ENCODE results near the gene ASGR2.
"Not testable (repeated sequence)": the region's sequence is repeated elsewhere in the genome, so short reads cannot be mapped to it uniquely, and the experiment has no call there.

Gene ASGR2

DNA sequence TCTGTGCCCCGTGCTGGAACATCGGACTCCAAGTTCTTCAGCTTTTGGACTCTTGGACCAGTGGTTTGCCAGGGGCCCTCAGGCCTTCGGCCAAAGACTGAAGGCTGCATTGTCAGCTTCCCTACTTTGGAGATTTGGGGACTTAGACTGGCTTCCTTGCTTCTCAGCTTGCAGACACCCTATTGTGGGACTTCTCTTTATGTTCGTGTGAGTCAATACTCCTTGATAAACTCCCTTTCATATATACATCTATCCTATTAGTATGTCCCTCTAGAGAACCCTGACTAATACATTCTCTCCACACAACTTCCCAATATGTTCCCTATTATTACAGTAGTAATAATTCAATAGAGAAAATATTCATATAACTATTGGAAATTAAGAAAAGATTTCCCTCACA lies 9.2 kb upstream of the ASGR2 start:
- no peak overlapping the region for H3K9ac ChIP-seq (ENCODE audit: low read depth, low read length)
- H3K9me3 ChIP-seq (ENCODE audit: insufficient read depth, low read depth, low read length) = no peaks in the 10 kb centered on the region
- H3K36me3 ChIP-seq (ENCODE audit: insufficient read depth, low read length) = no peaks in the 10 kb centered on the region
- WGBS = 92% methylated on average over 4 of the region's 4 CpGs
- no peak overlapping the region for H3K27ac ChIP-seq (ENCODE audit: low read depth, low read length)
- H3K4me3 ChIP-seq (ENCODE audit: low read length) = no peak overlapping the region
- H3K4me1 ChIP-seq (ENCODE audit: insufficient read depth, low read length) = peaks cover 7% of the 10 kb centered on the region; the same call in 1 of the 2 replicates
- no peaks in the 10 kb centered on the region; the same call in 1 of the 2 replicates for H3K27me3 ChIP-seq (ENCODE audit: insufficient read depth, low read length)

- no peak overlapping the region for H3K27ac ChIP-seq (ENCODE audit: low read depth, low read length)
Measured at GRCh38 chr17:7122381-7122780, 7.8 kb upstream of the ASGR2 start.

DNA sequence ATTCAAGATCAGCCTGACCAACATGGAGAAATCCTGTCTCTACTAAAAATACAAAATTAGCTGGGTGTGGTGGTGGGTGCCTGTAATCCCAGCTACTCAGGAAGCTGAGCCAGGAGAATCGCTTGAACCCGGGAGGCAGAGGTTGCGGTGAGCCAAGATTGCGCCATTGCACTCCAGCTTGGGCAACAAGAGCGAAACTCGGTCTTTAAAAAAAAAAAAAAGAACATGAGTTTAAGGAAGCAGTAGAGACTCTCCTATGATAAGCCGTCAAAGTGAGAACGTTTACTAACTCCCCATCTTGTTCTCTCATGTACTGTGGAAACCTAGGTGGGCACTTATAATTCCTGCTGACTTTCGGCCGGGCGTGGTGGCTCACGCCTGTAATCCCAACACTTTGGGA lies 6.0 kb upstream of the ASGR2 start:
- not testable (repeated sequence) for H3K9me3 ChIP-seq (ENCODE audit: insufficient read depth, low read depth, low read length); H3K27me3 ChIP-seq (ENCODE audit: insufficient read depth, low read length); H3K4me3 ChIP-seq (ENCODE audit: low read length); H3K4me1 ChIP-seq (ENCODE audit: insufficient read depth, low read length); H3K36me3 ChIP-seq (ENCODE audit: insufficient read depth, low read length); H3K27ac ChIP-seq (ENCODE audit: low read depth, low read length); H3K9ac ChIP-seq (ENCODE audit: low read depth, low read length)
- WGBS = 94% methylated on average over 12 of the region's 12 CpGs

More at GRCh38 chr17:7122381-7122780, 7.8 kb upstream of the ASGR2 start:
- 69% methylated on average over 2 of the region's 4 CpGs for WGBS
- no peaks in the 10 kb centered on the region for H3K9me3 ChIP-seq (ENCODE audit: insufficient read depth, low read depth, low read length)
- H3K9ac ChIP-seq (ENCODE audit: low read depth, low read length) = no peak overlapping the region
- H3K36me3 ChIP-seq (ENCODE audit: insufficient read depth, low read length) = no peaks in the 10 kb centered on the region
- no peaks in the 10 kb centered on the region; the same call in 1 of the 2 replicates for H3K27me3 ChIP-seq (ENCODE audit: insufficient read depth, low read length)
- no peaks in the 10 kb centered on the region for H3K4me1 ChIP-seq (ENCODE audit: insufficient read depth, low read length)
- no peak overlapping the region for H3K4me3 ChIP-seq (ENCODE audit: low read length)

DNA sequence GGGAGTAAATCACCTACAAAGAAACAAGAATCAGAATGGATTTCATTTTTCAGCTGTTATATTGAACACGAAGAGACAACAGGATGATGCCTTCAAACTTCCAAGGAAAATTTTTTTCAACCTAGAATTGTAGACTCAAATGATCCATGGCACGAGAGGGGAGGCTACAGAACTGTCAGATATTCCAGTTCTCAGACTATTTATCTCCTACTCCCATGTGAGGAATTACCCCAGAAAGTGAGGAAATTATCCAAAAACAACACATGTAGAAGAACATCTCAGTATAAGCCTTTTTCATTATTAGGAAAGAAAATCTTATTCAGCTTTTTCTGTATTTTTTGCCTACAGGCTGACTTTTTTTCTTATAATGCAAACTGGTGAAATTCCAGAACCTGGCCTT lies 5.5 kb upstream of the ASGR2 start:
- 95% methylated on average over 2 of the region's 2 CpGs for WGBS

DNA sequence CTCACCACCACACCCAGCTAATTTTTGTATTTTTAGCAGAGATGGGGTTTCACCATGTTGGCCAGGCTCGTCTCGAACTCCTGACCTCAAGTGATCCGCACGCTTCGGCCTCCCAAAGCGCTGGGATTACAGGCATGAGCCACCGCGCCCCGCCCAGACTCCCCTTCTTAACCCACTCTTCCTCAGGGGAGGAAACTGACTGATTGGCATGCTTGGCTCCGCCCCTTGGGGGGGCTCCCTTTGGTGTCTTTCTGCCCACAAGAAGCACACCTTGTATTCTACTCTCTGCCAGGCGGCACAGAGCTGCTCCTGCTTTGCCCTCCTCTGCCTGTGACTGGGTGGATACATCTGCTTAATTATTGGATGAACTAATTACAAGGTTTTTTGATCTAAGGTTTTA lies 4.7 kb upstream of the ASGR2 start:
- H3K36me3 ChIP-seq (ENCODE audit: insufficient read depth, low read length) = no peaks in the 10 kb centered on the region
- H3K9me3 ChIP-seq (ENCODE audit: insufficient read depth, low read depth, low read length) = no peaks in the 10 kb centered on the region
- no peak overlapping the region for H3K4me3 ChIP-seq (ENCODE audit: low read length)
- H3K27ac ChIP-seq (ENCODE audit: low read depth, low read length) = no peak overlapping the region
- WGBS = 86% methylated on average over 11 of the region's 11 CpGs
- no peaks in the 10 kb centered on the region for H3K4me1 ChIP-seq (ENCODE audit: insufficient read depth, low read length)
- no peak overlapping the region for H3K9ac ChIP-seq (ENCODE audit: low read depth, low read length)
- no peaks in the 10 kb centered on the region; the same call in 1 of the 2 replicates for H3K27me3 ChIP-seq (ENCODE audit: insufficient read depth, low read length)

More for the DNA sequence above, 5.5 kb upstream of the ASGR2 start:
- H3K9me3 ChIP-seq (ENCODE audit: insufficient read depth, low read depth, low read length) = no peaks in the 10 kb centered on the region
- no peaks in the 10 kb centered on the region for H3K36me3 ChIP-seq (ENCODE audit: insufficient read depth, low read length)
- no peak overlapping the region for H3K4me3 ChIP-seq (ENCODE audit: low read length)
- no peak overlapping the region for H3K27ac ChIP-seq (ENCODE audit: low read depth, low read length)
- H3K4me1 ChIP-seq (ENCODE audit: insufficient read depth, low read length) = no peaks in the 10 kb centered on the region
- no peak overlapping the region for H3K9ac ChIP-seq (ENCODE audit: low read depth, low read length)
- H3K27me3 ChIP-seq (ENCODE audit: insufficient read depth, low read length) = no peaks in the 10 kb centered on the region; the same call in 1 of the 2 replicates

DNA sequence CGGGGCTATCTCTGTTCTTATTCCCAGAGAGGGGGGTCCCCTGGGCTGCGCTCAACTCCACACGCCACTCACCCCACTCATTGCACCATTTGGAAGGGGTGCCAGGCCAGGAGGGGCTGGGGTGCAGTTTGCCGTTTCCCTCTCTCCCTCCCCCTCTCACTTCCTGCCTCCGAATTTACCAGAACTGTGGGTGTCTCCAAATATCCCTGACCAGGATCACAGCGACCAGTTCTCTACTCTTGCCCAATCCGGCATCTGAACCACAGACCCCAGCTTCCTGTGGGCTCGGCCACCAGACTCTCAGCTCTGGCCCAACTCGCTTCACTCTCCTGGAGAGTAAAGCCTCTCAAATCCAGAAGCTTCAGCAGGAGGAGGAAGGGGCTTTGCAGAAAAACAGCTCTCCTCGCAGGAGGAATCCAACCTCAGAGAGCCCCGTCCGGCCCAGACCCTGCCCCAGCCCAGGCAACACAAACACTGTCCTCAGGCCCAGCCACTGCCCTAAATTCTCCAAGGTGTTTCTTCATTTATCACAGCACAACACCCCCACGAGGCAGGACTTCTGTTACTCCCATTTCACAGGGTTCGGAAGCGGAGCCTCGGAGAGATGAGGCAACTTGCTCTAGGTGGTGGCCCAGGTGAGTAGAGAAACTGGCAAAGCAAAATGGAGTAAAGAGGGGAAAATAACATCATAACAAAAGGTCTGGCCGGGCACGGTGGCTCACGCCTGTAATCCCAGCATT lies 423 bp upstream of the ASGR2 start:
- Histone ChIP-seq H3K4me1 (ENCODE audit: insufficient read depth, low read length) (no peaks in the 10 kb centered on the region), H3K36me3 (ENCODE audit: insufficient read depth, low read length) (no peaks in the 10 kb centered on the region), H3K9me3 (ENCODE audit: insufficient read depth, low read depth, low read length) (no peaks in the 10 kb centered on the region), H3K9ac (ENCODE audit: low read depth, low read length) (no peak overlapping the region), H3K27me3 (ENCODE audit: insufficient read depth, low read length) (no peaks in the 10 kb centered on the region), H3K27ac (ENCODE audit: low read depth, low read length) (no peak overlapping the region), H3K4me3 (ENCODE audit: low read length) (no peak overlapping the region)
- WGBS = 79% methylated on average over 19 of the region's 19 CpGs

DNA sequence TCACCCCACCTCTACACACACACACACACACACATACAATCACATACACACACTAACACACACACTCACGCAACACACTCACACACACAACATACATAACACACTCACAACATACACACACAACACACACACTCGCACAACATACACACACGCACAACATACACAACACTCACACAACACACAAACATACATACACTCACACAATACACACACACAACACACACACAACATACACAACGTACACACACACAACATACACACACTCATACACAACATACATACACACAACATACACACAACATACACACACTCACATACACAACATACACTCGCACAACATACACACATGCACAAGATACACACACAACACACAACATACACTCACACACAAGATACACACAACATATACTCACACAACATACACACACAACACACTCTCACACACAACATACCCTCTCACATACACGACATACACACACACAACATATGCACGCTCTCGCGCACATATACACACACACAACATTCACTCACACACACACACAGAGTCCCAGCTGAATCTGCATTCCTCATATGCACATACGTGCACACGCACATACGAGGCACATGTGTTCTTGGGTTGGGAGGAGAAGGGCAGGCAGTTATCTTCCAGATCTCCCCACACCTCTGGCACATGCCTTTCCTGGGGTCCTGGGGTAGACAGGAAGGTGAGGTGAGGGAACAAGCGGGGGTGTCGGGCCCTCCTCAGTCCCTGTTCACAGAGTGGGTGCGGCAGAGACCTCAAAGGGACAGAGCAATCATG lies 1.1 kb downstream of the ASGR2 start:
- H3K4me1 ChIP-seq (ENCODE audit: insufficient read depth, low read length) = no peaks in the 10 kb centered on the region
- WGBS = 94% methylated on average over 15 of the region's 15 CpGs
- H3K36me3 ChIP-seq (ENCODE audit: insufficient read depth, low read length) = no peaks in the 10 kb centered on the region
- H3K27me3 ChIP-seq (ENCODE audit: insufficient read depth, low read length) = no peaks in the 10 kb centered on the region
- H3K27ac ChIP-seq (ENCODE audit: low read depth, low read length) = no peak overlapping the region
- H3K9me3 ChIP-seq (ENCODE audit: insufficient read depth, low read depth, low read length) = no peaks in the 10 kb centered on the region
- no peak overlapping the region for H3K4me3 ChIP-seq (ENCODE audit: low read length)
- no peak overlapping the region for H3K9ac ChIP-seq (ENCODE audit: low read depth, low read length)

DNA sequence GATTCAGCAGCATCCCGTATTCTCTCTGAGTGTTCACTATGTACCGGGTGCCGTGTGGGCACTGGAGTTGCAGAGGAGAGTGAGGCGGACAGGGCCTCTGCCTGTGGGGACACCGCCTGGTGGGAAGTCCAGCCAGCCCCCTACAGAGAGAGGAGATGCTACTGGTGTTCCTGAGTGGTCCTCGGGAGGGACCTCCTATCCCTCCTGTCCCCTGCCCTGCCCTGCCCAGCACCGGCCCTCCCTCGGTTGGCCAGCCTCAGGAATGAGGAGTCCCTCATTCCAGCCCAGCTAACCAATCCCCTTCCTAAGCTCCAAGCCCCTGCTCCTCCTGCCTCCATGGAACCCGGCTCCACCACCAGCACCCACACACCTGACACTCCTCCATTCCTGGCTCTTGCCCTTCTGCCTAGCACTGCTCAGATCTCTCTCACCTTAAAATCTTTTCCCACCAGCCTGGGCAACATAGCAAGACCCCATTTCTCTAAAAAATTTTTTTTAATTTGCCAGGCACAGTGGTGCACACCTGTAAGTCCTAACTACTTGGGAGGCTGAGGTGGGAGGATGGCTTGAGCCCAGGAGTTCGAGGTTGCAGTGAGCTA lies 2.0 kb downstream of the ASGR2 start:
- Histone ChIP-seq H3K36me3 (ENCODE audit: insufficient read depth, low read length) (no peaks in the 10 kb centered on the region), H3K9me3 (ENCODE audit: insufficient read depth, low read depth, low read length) (no peaks in the 10 kb centered on the region), H3K4me1 (ENCODE audit: insufficient read depth, low read length) (no peaks in the 10 kb centered on the region), H3K27ac (ENCODE audit: low read depth, low read length) (no peak overlapping the region), H3K27me3 (ENCODE audit: insufficient read depth, low read length) (no peaks in the 10 kb centered on the region), H3K9ac (ENCODE audit: low read depth, low read length) (no peak overlapping the region), H3K4me3 (ENCODE audit: low read length) (no peak overlapping the region)
- WGBS = 79% methylated on average over 10 of the region's 10 CpGs

GRCh38 chr17:7111784-7112509 lies 2.7 kb downstream of the ASGR2 start:
- Histone ChIP-seq H3K9ac (ENCODE audit: low read depth, low read length) (no peak overlapping the region), H3K4me1 (ENCODE audit: insufficient read depth, low read length) (no peaks in the 10 kb centered on the region), H3K4me3 (ENCODE audit: low read length) (no peak overlapping the region), H3K9me3 (ENCODE audit: insufficient read depth, low read depth, low read length) (no peaks in the 10 kb centered on the region), H3K27ac (ENCODE audit: low read depth, low read length) (no peak overlapping the region), H3K36me3 (ENCODE audit: insufficient read depth, low read length) (no peaks in the 10 kb centered on the region), H3K27me3 (ENCODE audit: insufficient read depth, low read length) (no peaks in the 10 kb centered on the region)
- WGBS = 74% methylated on average over 11 of the region's 12 CpGs

DNA sequence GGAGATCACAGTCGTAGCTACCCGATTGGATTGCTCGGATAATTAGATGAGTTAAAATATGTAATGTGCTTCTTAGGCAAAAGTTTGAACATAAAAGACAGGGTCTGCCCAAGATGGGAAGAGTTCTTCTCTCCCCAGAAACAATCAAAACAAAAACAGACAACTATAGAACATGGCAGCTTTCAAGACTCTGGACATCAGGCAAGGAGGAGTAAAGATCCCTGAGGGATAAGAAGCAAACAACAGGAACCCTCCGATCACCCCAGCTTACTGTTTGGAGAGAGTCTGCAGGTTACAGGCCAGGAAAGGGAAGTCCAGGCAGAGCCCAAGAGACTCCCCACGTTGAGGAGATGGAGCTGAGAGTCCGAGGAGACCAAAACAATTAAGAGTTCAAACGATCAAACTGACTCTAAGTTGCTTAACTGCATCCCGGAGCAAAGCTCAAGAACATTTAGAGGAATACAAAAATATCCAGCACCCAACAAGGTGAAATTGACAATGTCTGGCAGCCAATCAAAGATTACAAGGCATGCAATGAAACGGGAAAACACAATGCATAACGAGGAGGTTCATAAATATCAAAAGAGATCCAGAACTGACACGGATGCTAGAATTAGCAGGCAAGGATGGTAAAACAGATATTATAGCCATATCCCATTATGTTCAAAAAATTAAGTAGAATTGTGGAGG lies 3.9 kb downstream of the ASGR2 start:
- Histone ChIP-seq H3K27ac (ENCODE audit: low read depth, low read length) (no peak overlapping the region), H3K36me3 (ENCODE audit: insufficient read depth, low read length) (no peaks in the 10 kb centered on the region), H3K9me3 (ENCODE audit: insufficient read depth, low read depth, low read length) (no peaks in the 10 kb centered on the region), H3K4me3 (ENCODE audit: low read length) (no peak overlapping the region), H3K27me3 (ENCODE audit: insufficient read depth, low read length) (no peaks in the 10 kb centered on the region), H3K4me1 (ENCODE audit: insufficient read depth, low read length) (no peaks in the 10 kb centered on the region), H3K9ac (ENCODE audit: low read depth, low read length) (no peak overlapping the region)
- WGBS = 73% methylated on average over 11 of the region's 11 CpGs

All from HUES64 (cell line).